CD14-positive monocyte (primary cell): ENCODE data around the gene LUZP1. TPM values are rescaled to one million over a fixed set of nuclear protein-coding genes. Genes with fewer than 3 reads are reported as not detected.

Experiments
- DNase-seq, 3 donors: peaks; one replicate each; pipeline ENCODE4 v3.0.0-alpha.2; 2011 to 2022
- H2AFZ ChIP-seq: 2 replicates; pipeline ENCODE4 v1.6.0; 2012; ENCODE audit warnings: mild to moderate bottlenecking, low read depth, low read length, inconsistent platforms; ENCODE audit not compliant: insufficient read depth, poor library complexity, severe bottlenecking
- H3K27ac ChIP-seq, 2 donors: 1 replicate in 1 of 2; 2 replicates in 1 of 2; pipeline ENCODE4 v1.5.1; 2012 to 2013; ENCODE audit warnings: low read length in 2 of 2, control low read depth in 1 of 2, inconsistent platforms in 1 of 2, low read depth in 1 of 2, mild to moderate bottlenecking in 1 of 2
- H3K27me3 ChIP-seq, 2 donors: one replicate each; pipeline versions ENCODE4 v1.6.0 to v1.6.1; 2011 to 2013; ENCODE audit warnings: low read length in 2 of 2; ENCODE audit not compliant: control insufficient read depth in 2 of 2, insufficient read depth in 2 of 2
- H3K36me3 ChIP-seq, 2 donors: replicated peaks in 1 of 2; 1 replicate in 1 of 2; 2 replicates in 1 of 2; pipeline versions ENCODE4 v1.5.1 to v1.6.1; 2012 to 2013; ENCODE audit warnings: low read length in 2 of 2, control low read depth in 1 of 2, inconsistent platforms in 1 of 2, mild to moderate bottlenecking in 1 of 2; ENCODE audit not compliant: insufficient read depth in 2 of 2, control insufficient read depth in 1 of 2
- H3K4me1 ChIP-seq, 2 donors: 1 replicate in 1 of 2; 2 replicates in 1 of 2; pipeline versions ENCODE4 v1.5.1 to v1.6.1; 2012 to 2013; ENCODE audit warnings: low read length in 2 of 2, control low read depth in 1 of 2, inconsistent platforms in 1 of 2, mild to moderate bottlenecking in 1 of 2, moderate library complexity in 1 of 2; ENCODE audit not compliant: insufficient read depth in 2 of 2, control insufficient read depth in 1 of 2
- H3K4me2 ChIP-seq: replicated peaks from 2 replicates; pipeline ENCODE3; 2012; ENCODE audit warnings: low read length, moderate library complexity, mild to moderate bottlenecking; ENCODE audit not compliant: poor library complexity, severe bottlenecking; ENCODE audit errors: extremely low read depth
- H3K4me3 ChIP-seq, 3 experiments: fragments of 200-600 bp in 1 of 3; sonication (generic) in 1 of 3; replicated peaks in 1 of 3; 1 replicate in 2 of 3; 2 replicates in 1 of 3; pipeline ENCODE4 v1.5.1; 2011 to 2013; ENCODE audit warnings: low read length in 3 of 3, mild to moderate bottlenecking in 3 of 3, control low read depth in 2 of 3, low read depth in 2 of 3, inconsistent platforms in 1 of 3, moderate library complexity in 1 of 3
- H3K79me2 ChIP-seq: 2 replicates; pipeline ENCODE4 v1.6.0; 2012; ENCODE audit warnings: mild to moderate bottlenecking, control low read depth, inconsistent platforms, low read length, moderate library complexity; ENCODE audit not compliant: insufficient read depth
- H3K9ac ChIP-seq: 2 replicates; pipeline ENCODE4 v1.6.0; 2017; ENCODE audit warnings: low read length, mild to moderate bottlenecking; ENCODE audit not compliant: insufficient read depth, poor library complexity, severe bottlenecking
- H3K9me3 ChIP-seq, 2 donors: replicated peaks in 1 of 2; 1 replicate in 1 of 2; 2 replicates in 1 of 2; pipeline versions ENCODE4 v1.5.1 to v1.6.1; 2012 to 2013; ENCODE audit warnings: low read length in 2 of 2, control low read depth in 1 of 2; ENCODE audit not compliant: control insufficient read depth in 1 of 2, insufficient read depth in 1 of 2
- H4K20me1 ChIP-seq: 2 replicates; pipeline ENCODE4 v1.6.0; 2012; ENCODE audit warnings: mild to moderate bottlenecking, low read length, control low read depth, moderate library complexity; ENCODE audit not compliant: insufficient read depth
- H3K27ac Mint-ChIP-seq, 7 donors: one replicate each; pipeline ENCODE4 v1.8.0; 2020; ENCODE audit warnings: mild to moderate bottlenecking in 7 of 7, mixed read lengths in 7 of 7, moderate library complexity in 6 of 7, inconsistent platforms in 2 of 7
- H3K27me3 Mint-ChIP-seq, 3 donors: one replicate each; pipeline ENCODE4 v1.8.0; 2021 to 2022; ENCODE audit warnings: low read depth in 3 of 3, mild to moderate bottlenecking in 3 of 3, mixed read lengths in 3 of 3, moderate library complexity in 3 of 3, inconsistent platforms in 1 of 3
- H3K36me3 Mint-ChIP-seq, 2 donors: one replicate each; pipeline ENCODE4 v1.8.0; 2020; ENCODE audit warnings: mixed read lengths in 2 of 2, inconsistent platforms in 1 of 2, mild to moderate bottlenecking in 1 of 2
- H3K4me1 Mint-ChIP-seq: one replicate; pipeline ENCODE4 v1.8.0; 2020; ENCODE audit warnings: mild to moderate bottlenecking, mixed read lengths
- H3K4me3 Mint-ChIP-seq, 2 donors: one replicate each; pipeline ENCODE4 v1.8.0; 2020; ENCODE audit warnings: mild to moderate bottlenecking in 2 of 2, mixed read lengths in 2 of 2, moderate library complexity in 1 of 2
- H3K9me3 Mint-ChIP-seq, 7 donors: one replicate each; pipeline ENCODE4 v1.8.0; 2020 to 2022; ENCODE audit warnings: mixed read lengths in 7 of 7, mild to moderate bottlenecking in 6 of 7, moderate library complexity in 6 of 7, inconsistent platforms in 2 of 7
- WGBS: methylation state at CpG from one replicate; pipeline ENCODE4 v1.1.5; 2013; ENCODE audit warnings: missing lambda C conversion rate; ENCODE audit not compliant: insufficient coverage; 5-methylcytosine and 5-hydroxymethylcytosine counted together
- intact Hi-C, 2 donors: fragments of 100-400 bp; cut with micrococcal nuclease; formaldehyde crosslinking; loops; one replicate each; pipeline versions ENCODE4 v1.15.0 to v1.15.1; 2023
- polyA plus RNA-seq, 3 donors: library from polyadenylated mRNA; depleted of rRNA in 1 of 3; unstranded in 2 of 3; stranded (reverse) in 1 of 3; fragments of 300-500 nt in 2 of 3; fragments of >200 nt in 1 of 3; fragmentation: Illumina TruSeq in 2 of 3; gene quantifications; 1 replicate in 2 of 3; 2 replicates in 1 of 3; pipeline ENCODE4 v1.2.3, GENCODE V29; 2012 to 2021
- TF ChIP-seq, protein P1 (sequence below): fragments of 200-600 bp; IDR thresholded peaks from one replicate; pipeline ENCODE4 v1.8.0; 2022; ENCODE audit warnings: antibody characterized with exemption, mild to moderate bottlenecking

The LUZP1 gene
- polyA plus RNA-seq, 3 donors, result 4.4 to 8.7 (median 5.8) TPM

GRCh38 chr1:23163395-23163794 is 5.3 kb downstream of the LUZP1 start:
- Histone ChIP-seq H3K9ac (no peak overlapping the region), H3K36me3 (no peaks in the 10 kb centered on the region), H3K9me3 (no peaks in the 10 kb centered on the region), H3K4me1 (peaks cover 12 to 15% of the 10 kb centered on the region in 2 donors), H3K4me2 (no peak overlapping the region), H3K79me2 (peaks cover 85% of the 10 kb centered on the region), H2AFZ (no peak overlapping the region), H3K27me3 (peaks cover 0 to 8% of the 10 kb centered on the region in 2 donors), H3K27ac (no peak overlapping the region), H4K20me1 (peaks cover 83% of the 10 kb centered on the region), H3K4me3 (no peak overlapping the region)
- WGBS, result no CpG with 5 or more reads among the region's 3 CpGs
- intact Hi-C loops, result no loop called here
- no peak overlapping the region for H3K27ac Mint-ChIP-seq
- H3K4me1 Mint-ChIP-seq, result peaks cover 21% of the 10 kb centered on the region
- no peaks in the 10 kb centered on the region for H3K36me3 Mint-ChIP-seq
- peaks cover 4 to 16% (median 8%) of the 10 kb centered on the region in 3 donors for H3K27me3 Mint-ChIP-seq
- no peak for DNase-seq
- H3K4me3 Mint-ChIP-seq, result no peak overlapping the region
- TF ChIP-seq, protein P1, sequence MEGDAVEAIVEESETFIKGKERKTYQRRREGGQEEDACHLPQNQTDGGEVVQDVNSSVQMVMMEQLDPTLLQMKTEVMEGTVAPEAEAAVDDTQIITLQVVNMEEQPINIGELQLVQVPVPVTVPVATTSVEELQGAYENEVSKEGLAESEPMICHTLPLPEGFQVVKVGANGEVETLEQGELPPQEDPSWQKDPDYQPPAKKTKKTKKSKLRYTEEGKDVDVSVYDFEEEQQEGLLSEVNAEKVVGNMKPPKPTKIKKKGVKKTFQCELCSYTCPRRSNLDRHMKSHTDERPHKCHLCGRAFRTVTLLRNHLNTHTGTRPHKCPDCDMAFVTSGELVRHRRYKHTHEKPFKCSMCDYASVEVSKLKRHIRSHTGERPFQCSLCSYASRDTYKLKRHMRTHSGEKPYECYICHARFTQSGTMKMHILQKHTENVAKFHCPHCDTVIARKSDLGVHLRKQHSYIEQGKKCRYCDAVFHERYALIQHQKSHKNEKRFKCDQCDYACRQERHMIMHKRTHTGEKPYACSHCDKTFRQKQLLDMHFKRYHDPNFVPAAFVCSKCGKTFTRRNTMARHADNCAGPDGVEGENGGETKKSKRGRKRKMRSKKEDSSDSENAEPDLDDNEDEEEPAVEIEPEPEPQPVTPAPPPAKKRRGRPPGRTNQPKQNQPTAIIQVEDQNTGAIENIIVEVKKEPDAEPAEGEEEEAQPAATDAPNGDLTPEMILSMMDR, result no peak
- peaks cover 0 to 1% (median 0%) of the 10 kb centered on the region in 7 donors for H3K9me3 Mint-ChIP-seq

- Histone ChIP-seq H3K36me3 (no peaks in the 10 kb centered on the region), H3K9ac (no peak overlapping the region), H3K79me2 (peaks cover 81% of the 10 kb centered on the region), H3K27ac (no peak overlapping the region), H3K9me3 (no peaks in the 10 kb centered on the region), H4K20me1 (peaks cover 87% of the 10 kb centered on the region), H3K27me3 (no peaks in the 10 kb centered on the region), H2AFZ (no peak overlapping the region), H3K4me1 (peaks cover 3 to 4% of the 10 kb centered on the region in 2 donors), H3K4me3 (no peak overlapping the region), H3K4me2 (no peak overlapping the region)
- no peaks in the 10 kb centered on the region for H3K9me3 Mint-ChIP-seq
- H3K27ac Mint-ChIP-seq, result no peak overlapping the region
- H3K4me1 Mint-ChIP-seq, result peaks cover 8% of the 10 kb centered on the region
- H3K27me3 Mint-ChIP-seq, result peaks cover 0 to 1% (median 0%) of the 10 kb centered on the region in 3 donors
- H3K36me3 Mint-ChIP-seq, result no peaks in the 10 kb centered on the region
- TF ChIP-seq, protein P1, result no peak
- no peak for DNase-seq
- no peak overlapping the region for H3K4me3 Mint-ChIP-seq
- intact Hi-C loops, result no loop called here
- no CpG with 5 or more reads among the region's 5 CpGs for WGBS
Measured at GRCh38 chr1:23159963-23160877, 8.4 kb downstream of the LUZP1 start.
